K562 (cell line): ENCODE measurements around the gene LMOD1. TPM values are rescaled to one million over a fixed set of nuclear protein-coding genes. Genes with fewer than 3 reads are reported as not detected.

ENCODE experiments used
- DDX20 ChIP-seq: fragments of 450-650 bp; IDR thresholded peaks from 2 replicates; pipeline ENCODE4 v1.6.1; 2016; ENCODE audit warnings: missing genetic modification characterization, low read depth, mild to moderate bottlenecking, missing compliant biosample characterization, moderate library complexity
- DIDO1 ChIP-seq: fragments of 450-650 bp; IDR thresholded peaks from 2 replicates; pipeline ENCODE4 v1.6.1; 2016; ENCODE audit warnings: low read depth, missing biosample characterization, missing genetic modification characterization
- E2F3 ChIP-seq: fragments of 250-450 bp; sonication (Bioruptor Pico); IDR thresholded peaks from 2 replicates; pipeline ENCODE4 v1.4.0; 2020; ENCODE audit warnings: mild to moderate bottlenecking
- MGA ChIP-seq: fragments of 450-650 bp; IDR thresholded peaks from 2 replicates; pipeline ENCODE4 v1.6.1; 2016; ENCODE audit warnings: mild to moderate bottlenecking, moderate library complexity
- PTTG1 ChIP-seq: fragments of 450-650 bp; IDR thresholded peaks from 2 replicates; pipeline ENCODE4 v1.6.1; 2016; ENCODE audit warnings: low read depth, mild to moderate bottlenecking, missing genetic modification characterization, missing compliant biosample characterization
- RFX5 ChIP-seq: IDR thresholded peaks from 2 replicates; pipeline ENCODE4 v1.6.1; 2011; ENCODE audit warnings: low read depth, mild to moderate bottlenecking, improper control_type of control experiment, low read length
- SMAD3 ChIP-seq: fragments of 450-650 bp; formaldehyde crosslinking; conservative IDR thresholded peaks from 2 replicates; pipeline ENCODE4 v1.4.0; 2020; ENCODE audit warnings: mild to moderate bottlenecking
- TEAD4 ChIP-seq, 2 experiments: sonication (generic) in 1 of 2; formaldehyde crosslinking in 1 of 2; IDR thresholded peaks; 2 replicates each; pipeline versions ENCODE4 v1.6.1 to v1.8.0; 2012 to 2022; ENCODE audit warnings: borderline replicate concordance in 1 of 2, inconsistent platforms in 1 of 2, low read length in 1 of 2, mild to moderate bottlenecking in 1 of 2, missing genetic modification reagents in 1 of 2
- ZNF609 ChIP-seq: sonication (generic); formaldehyde crosslinking; IDR thresholded peaks from 2 replicates; pipeline ENCODE4 v1.8.1; 2023; ENCODE audit warnings: missing genetic modification reagents, mild to moderate bottlenecking, borderline replicate concordance
- polyA plus RNA-seq, 8 experiments: library from polyadenylated mRNA; depleted of rRNA in 4 of 8; stranded (reverse) in 5 of 8; unstranded in 3 of 8; fragments of >200 nt; fragmentation: Nextera tagmentation in 2 of 8; fragmentation: Illumina TruSeq in 1 of 8; extraction: Ambion mirVana in 2 of 8; extraction: Trizol in 1 of 8; gene quantifications; 2 replicates each; pipeline versions ENCODE4 v1.2.1 to v1.2.3, GENCODE V29; 2011 to 2014; ENCODE audit warnings: inconsistent platforms in 1 of 8, missing spikeins in 1 of 8
- total RNA-seq, 7 experiments: library from RNA; depleted of rRNA in 6 of 7; stranded (reverse); fragments of >200 nt in 6 of 7; fragmentation: Illumina TruSeq in 2 of 7; extraction: Trizol in 2 of 7; gene quantifications; 2 replicates each; pipeline versions ENCODE4 v1.2.1 to v1.2.3, GENCODE V29; 2011 to 2021; ENCODE audit warnings: low replicate concordance in 1 of 7

Gene LMOD1
- total and polyA plus RNA-seq, 9 of the 15 experiments (the other 6 are each of a cell fraction or from before 2014, with no cell fraction given) = 0.03 to 0.54 (median 0.38) TPM; not detected in 1

GRCh38 chr1:201941420-201942128 is 4.8 kb downstream of the LMOD1 start (continued):
- peak; percentile 61; the same call in 1 of the 2 replicates for TF ChIP-seq MGA
- no peak for TF ChIP-seq PTTG1
- no peak for TF ChIP-seq DIDO1 (tag)
- TF ChIP-seq E2F3 (CRISPR knock-in tag) = 0 out of 2 replicates have a peak, but pooled peaks have one; percentile 29
- no peak for TF ChIP-seq RFX5
- peak; percentile 42; the same call in 1 of the 2 replicates for TF ChIP-seq TEAD4 (IDR thresholded peaks at IDR 0.05; ENCODE audit: low read length)
- no peak for TF ChIP-seq TEAD4 (CRISPR knock-in tag; IDR thresholded peaks at IDR 0.05; ENCODE audit: borderline replicate concordance)
- TF ChIP-seq ZNF609 = no peak
- TF ChIP-seq DDX20 = no peak
- TF ChIP-seq SMAD3 = no peak
